Suprapubic skin (tissue), 4 donors: ENCODE measurements around the gene GBP1. TPM values are rescaled to one million over a fixed set of nuclear protein-coding genes. Genes with fewer than 3 reads are reported as not detected.
"Not testable (repeated sequence)": the region's sequence is repeated elsewhere in the genome, so short reads cannot be mapped to it uniquely, and the experiment has no call there.

Experiments used
- DNase-seq, 2 donors: peaks; one replicate each; pipeline ENCODE4 v3.0.0-alpha.2; 2019; ENCODE audit warnings: low spot score in 2 of 2
- H3K27ac ChIP-seq: fragments of 200-600 bp; sonication (generic); one replicate; pipeline ENCODE4 v1.5.1; 2019
- H3K27me3 ChIP-seq: fragments of 200-600 bp; sonication (generic); one replicate; pipeline ENCODE4 v1.5.1; 2019
- H3K36me3 ChIP-seq: fragments of 200-600 bp; sonication (generic); one replicate; pipeline ENCODE4 v1.5.1; 2019
- H3K4me1 ChIP-seq: fragments of 200-600 bp; sonication (generic); one replicate; pipeline ENCODE4 v1.5.1; 2019
- H3K4me3 ChIP-seq: fragments of 200-600 bp; sonication (generic); one replicate; pipeline ENCODE4 v1.5.1; 2019; ENCODE audit warnings: mild to moderate bottlenecking
- H3K9me3 ChIP-seq: fragments of 200-600 bp; sonication (generic); one replicate; pipeline ENCODE4 v1.5.1; 2019
- EP300 ChIP-seq: sonication (generic); formaldehyde crosslinking; IDR thresholded peaks from one replicate; pipeline ENCODE4 v1.6.1; 2017; ENCODE audit warnings: antibody characterized with exemption
- POLR2A ChIP-seq, 2 donors: fragments of 450-650 bp; IDR thresholded peaks; one replicate each; pipeline ENCODE4 v1.6.1; 2017; ENCODE audit warnings: antibody characterized with exemption in 2 of 2, mild to moderate bottlenecking in 2 of 2, moderate library complexity in 2 of 2
- POLR2AphosphoS5 ChIP-seq, 3 donors: sonication (generic); formaldehyde crosslinking; IDR thresholded peaks; one replicate each; pipeline ENCODE4 v1.6.1; 2017; ENCODE audit warnings: antibody characterized with exemption in 3 of 3
- WGBS: methylation state at CpG from one replicate; pipeline ENCODE4 v1.1.5; 2018; 5-methylcytosine and 5-hydroxymethylcytosine counted together
- total RNA-seq, 4 donors: library from RNA; depleted of rRNA; stranded (reverse); fragments of >200 nt; gene quantifications; one replicate each; pipeline ENCODE4 v1.1.0, GENCODE V29; 2016
- TF ChIP-seq, protein P1 (sequence below), 2 donors: fragments of 200-600 bp in 1 of 2; fragments of 450-650 bp in 1 of 2; sonication (generic) in 1 of 2; IDR thresholded peaks; one replicate each; pipeline ENCODE4 v1.5.1; 2016 to 2019; ENCODE audit warnings: antibody characterized with exemption in 2 of 2, mild to moderate bottlenecking in 1 of 2, moderate library complexity in 1 of 2

Gene GBP1
- total RNA-seq, 4 donors from 2014 or later: 8.9 to 14.3 (median 11.5) TPM

- DNase-seq: no peak
- Histone ChIP-seq H3K27me3 (no peaks in the 10 kb centered on the region), H3K36me3 (no peaks in the 10 kb centered on the region), H3K4me3 (no peak overlapping the region), H3K4me1 (no peaks in the 10 kb centered on the region), H3K9me3 (no peaks in the 10 kb centered on the region), H3K27ac (no peak overlapping the region)
- 89% methylated on average over 10 of the region's 10 CpGs for WGBS
- TF ChIP-seq EP300: no peak
- TF ChIP-seq, protein P1, sequence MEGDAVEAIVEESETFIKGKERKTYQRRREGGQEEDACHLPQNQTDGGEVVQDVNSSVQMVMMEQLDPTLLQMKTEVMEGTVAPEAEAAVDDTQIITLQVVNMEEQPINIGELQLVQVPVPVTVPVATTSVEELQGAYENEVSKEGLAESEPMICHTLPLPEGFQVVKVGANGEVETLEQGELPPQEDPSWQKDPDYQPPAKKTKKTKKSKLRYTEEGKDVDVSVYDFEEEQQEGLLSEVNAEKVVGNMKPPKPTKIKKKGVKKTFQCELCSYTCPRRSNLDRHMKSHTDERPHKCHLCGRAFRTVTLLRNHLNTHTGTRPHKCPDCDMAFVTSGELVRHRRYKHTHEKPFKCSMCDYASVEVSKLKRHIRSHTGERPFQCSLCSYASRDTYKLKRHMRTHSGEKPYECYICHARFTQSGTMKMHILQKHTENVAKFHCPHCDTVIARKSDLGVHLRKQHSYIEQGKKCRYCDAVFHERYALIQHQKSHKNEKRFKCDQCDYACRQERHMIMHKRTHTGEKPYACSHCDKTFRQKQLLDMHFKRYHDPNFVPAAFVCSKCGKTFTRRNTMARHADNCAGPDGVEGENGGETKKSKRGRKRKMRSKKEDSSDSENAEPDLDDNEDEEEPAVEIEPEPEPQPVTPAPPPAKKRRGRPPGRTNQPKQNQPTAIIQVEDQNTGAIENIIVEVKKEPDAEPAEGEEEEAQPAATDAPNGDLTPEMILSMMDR (IDR thresholded peaks at IDR 0.05): no peak
- TF ChIP-seq POLR2A (IDR thresholded peaks at IDR 0.05): no peak
- no peak for TF ChIP-seq POLR2AphosphoS5 (IDR thresholded peaks at IDR 0.05)
These were observed 23.6 kb upstream of the GBP1 start for GRCh38 chr1:89088572-89088971.

DNA sequence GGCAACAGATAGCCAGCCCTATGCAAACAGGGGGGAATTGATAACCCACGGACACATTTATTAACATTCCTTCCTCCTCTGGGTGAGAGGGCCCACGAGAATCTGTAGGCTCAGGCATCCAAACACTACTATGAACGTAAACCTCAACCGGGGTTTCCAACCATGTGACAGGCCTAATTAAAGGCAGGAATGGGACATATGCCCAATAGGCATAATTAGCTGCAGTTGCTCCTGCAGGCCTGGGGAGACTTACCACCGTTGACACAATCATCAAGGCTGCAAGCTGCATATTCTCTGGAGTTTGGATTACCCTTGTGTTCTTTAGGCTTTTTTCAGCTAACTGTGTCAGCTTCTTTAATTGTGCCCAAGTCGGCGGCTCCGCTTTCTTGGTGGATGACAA, 22.2 kb upstream of the GBP1 start:
- Histone ChIP-seq H3K4me3 (no peak overlapping the region), H3K4me1 (no peaks in the 10 kb centered on the region), H3K36me3 (no peaks in the 10 kb centered on the region), H3K27me3 (no peaks in the 10 kb centered on the region), H3K9me3 (no peaks in the 10 kb centered on the region), H3K27ac (no peak overlapping the region)
- WGBS: 48% methylated on average over 8 of the region's 8 CpGs
- TF ChIP-seq, protein P1 (IDR thresholded peaks at IDR 0.05): no peak
- DNase-seq: no peak

- Histone ChIP-seq H3K36me3 (no peaks in the 10 kb centered on the region), H3K4me3 (no peak overlapping the region), H3K4me1 (no peaks in the 10 kb centered on the region), H3K27ac (no peak overlapping the region), H3K9me3 (no peaks in the 10 kb centered on the region), H3K27me3 (no peaks in the 10 kb centered on the region)
- DNase-seq: no peak
- TF ChIP-seq POLR2A (IDR thresholded peaks at IDR 0.05) (no peak), POLR2AphosphoS5 (IDR thresholded peaks at IDR 0.05) (no peak), EP300 (no peak)
- TF ChIP-seq, protein P1 (IDR thresholded peaks at IDR 0.05): peak in 1 of 2 donors; percentile 44
These were observed 20.8 kb upstream of the GBP1 start for GRCh38 chr1:89085781-89086180.

GRCh38 chr1:89081005-89081404, 16.0 kb upstream of the GBP1 start:
- TF ChIP-seq EP300 (no peak), POLR2AphosphoS5 (IDR thresholded peaks at IDR 0.05) (no peak), POLR2A (IDR thresholded peaks at IDR 0.05) (no peak)
- TF ChIP-seq, protein P1 (IDR thresholded peaks at IDR 0.05): no peak
- Histone ChIP-seq H3K4me1 (no peaks in the 10 kb centered on the region), H3K36me3 (no peaks in the 10 kb centered on the region), H3K27ac (no peak overlapping the region), H3K9me3 (no peaks in the 10 kb centered on the region), H3K27me3 (no peaks in the 10 kb centered on the region), H3K4me3 (no peak overlapping the region)
- 82% methylated on average over 3 of the region's 3 CpGs for WGBS
- DNase-seq: no peak

- H3K36me3 ChIP-seq, H3K4me3 ChIP-seq, H3K4me1 ChIP-seq, H3K27ac ChIP-seq, DNase-seq, H3K9me3 ChIP-seq, H3K27me3 ChIP-seq: not testable (repeated sequence)
- WGBS: 82% methylated on average over 7 of the region's 7 CpGs
These were observed 15.1 kb upstream of the GBP1 start for GRCh38 chr1:89080068-89080467.

DNA sequence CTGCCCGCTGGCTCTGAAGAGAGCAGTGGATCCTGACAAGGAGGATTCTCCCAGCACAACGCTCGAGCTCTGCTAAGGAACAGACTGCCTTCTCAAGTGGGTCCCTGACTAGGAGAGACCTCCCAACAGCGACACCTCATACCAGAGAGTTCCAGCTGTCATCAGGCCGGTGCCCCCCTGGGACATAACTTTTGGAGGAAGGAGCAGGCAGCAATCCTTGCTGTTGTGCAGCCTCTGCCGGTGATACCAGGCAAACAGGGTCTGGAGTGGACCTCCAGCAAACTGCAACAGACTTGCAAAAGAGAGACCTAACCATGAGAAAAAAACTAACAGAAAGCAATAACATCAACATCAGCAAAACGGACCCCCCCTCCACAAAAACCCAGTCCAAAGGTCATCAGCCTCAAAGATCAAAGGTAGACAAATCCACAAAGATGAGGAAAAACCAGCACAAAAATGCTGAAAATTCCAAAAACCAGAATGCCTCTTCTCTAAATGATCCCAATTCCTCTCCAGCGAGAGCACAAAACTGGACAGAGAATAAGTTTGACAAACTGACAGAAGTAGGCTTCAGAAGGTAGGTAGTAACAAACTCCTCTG, 7.6 kb upstream of the GBP1 start:
- H3K4me1 ChIP-seq, H3K27me3 ChIP-seq, DNase-seq, H3K4me3 ChIP-seq, H3K36me3 ChIP-seq, H3K9me3 ChIP-seq, H3K27ac ChIP-seq: not testable (repeated sequence)
- 82% methylated on average over 8 of the region's 8 CpGs for WGBS
